PFSK-1 (cell line): ENCODE data around the gene ATP5F1A.

Experiments used
- FOXP2 ChIP-seq: optimal IDR thresholded peaks from 2 replicates; pipeline ENCODE3; 2011; ENCODE audit warnings: borderline replicate concordance, control low read depth, inconsistent platforms; ENCODE audit not compliant: insufficient read depth; ENCODE audit errors: extremely low read length, extremely low read depth
- POLR2AphosphoS5 ChIP-seq: IDR thresholded peaks from 2 replicates; pipeline ENCODE4 v1.6.1; 2012; ENCODE audit warnings: low read depth, mild to moderate bottlenecking, control low read depth, low read length, moderate library complexity
- SIN3A ChIP-seq: IDR thresholded peaks from 2 replicates; pipeline ENCODE4 v1.6.1; 2012; ENCODE audit warnings: mild to moderate bottlenecking, low read length, moderate library complexity, borderline replicate concordance; ENCODE audit not compliant: insufficient read depth
- TAF1 ChIP-seq: IDR thresholded peaks from 2 replicates; pipeline ENCODE4 v1.6.1; 2012; ENCODE audit warnings: low read length, control low read depth, borderline replicate concordance; ENCODE audit not compliant: insufficient read depth
- TF ChIP-seq, protein P1 (sequence below), 2 experiments: IDR thresholded peaks; 2 replicates each; pipeline versions ENCODE4 v1.6.1 to v1.8.0; 2011 to 2012; ENCODE audit warnings: low read depth in 2 of 2, low read length in 2 of 2, control low read depth in 1 of 2, inconsistent platforms in 1 of 2, mild to moderate bottlenecking in 1 of 2, moderate library complexity in 1 of 2; ENCODE audit not compliant: insufficient read depth in 1 of 2

ATP5F1A gene

DNA sequence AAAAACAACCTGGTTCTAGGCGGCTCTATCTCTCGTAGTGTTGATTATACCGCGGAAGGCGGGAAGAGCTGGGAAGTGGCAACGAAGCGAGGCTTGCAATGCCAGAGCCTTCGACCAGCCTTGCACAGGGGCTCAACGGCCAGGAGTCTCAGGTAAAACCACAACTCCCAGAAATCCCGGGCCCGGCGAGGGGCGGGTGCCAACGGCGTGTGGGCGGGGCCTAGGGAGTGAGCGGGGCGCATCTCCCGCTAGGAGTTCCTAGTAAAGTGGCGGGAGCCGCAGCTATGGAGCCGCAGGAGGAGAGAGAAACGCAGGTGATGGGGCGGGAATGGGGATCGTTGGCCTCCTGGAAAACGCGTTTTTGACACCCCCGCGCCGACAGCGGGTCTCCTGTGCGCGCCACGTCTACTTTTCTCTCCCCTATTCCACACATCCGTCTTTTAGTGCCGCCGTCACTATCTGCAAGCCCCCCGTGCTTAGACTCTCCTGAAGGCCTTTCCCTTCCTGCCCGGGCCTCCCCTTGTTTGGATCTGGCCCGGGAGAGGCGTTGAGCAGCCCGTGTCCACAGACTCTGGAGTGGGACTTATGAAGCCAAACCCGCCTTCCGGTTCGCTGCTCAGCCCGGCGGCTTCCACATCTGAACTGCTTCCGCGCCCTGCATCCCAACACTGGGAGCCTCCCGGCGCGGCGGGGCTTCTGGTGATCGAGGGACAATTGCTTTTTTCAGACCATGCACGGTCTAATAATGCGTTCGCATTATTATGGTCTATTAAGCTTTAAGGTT lies 6.2 kb upstream of the ATP5F1A start, which contains the start of gene HAUS1:
HAUS1 (plus strand) TSS at position 258 of the 784 bp plus-strand sequence; CDS start at position 285, 27 bp downstream.
- TF ChIP-seq, protein P1, sequence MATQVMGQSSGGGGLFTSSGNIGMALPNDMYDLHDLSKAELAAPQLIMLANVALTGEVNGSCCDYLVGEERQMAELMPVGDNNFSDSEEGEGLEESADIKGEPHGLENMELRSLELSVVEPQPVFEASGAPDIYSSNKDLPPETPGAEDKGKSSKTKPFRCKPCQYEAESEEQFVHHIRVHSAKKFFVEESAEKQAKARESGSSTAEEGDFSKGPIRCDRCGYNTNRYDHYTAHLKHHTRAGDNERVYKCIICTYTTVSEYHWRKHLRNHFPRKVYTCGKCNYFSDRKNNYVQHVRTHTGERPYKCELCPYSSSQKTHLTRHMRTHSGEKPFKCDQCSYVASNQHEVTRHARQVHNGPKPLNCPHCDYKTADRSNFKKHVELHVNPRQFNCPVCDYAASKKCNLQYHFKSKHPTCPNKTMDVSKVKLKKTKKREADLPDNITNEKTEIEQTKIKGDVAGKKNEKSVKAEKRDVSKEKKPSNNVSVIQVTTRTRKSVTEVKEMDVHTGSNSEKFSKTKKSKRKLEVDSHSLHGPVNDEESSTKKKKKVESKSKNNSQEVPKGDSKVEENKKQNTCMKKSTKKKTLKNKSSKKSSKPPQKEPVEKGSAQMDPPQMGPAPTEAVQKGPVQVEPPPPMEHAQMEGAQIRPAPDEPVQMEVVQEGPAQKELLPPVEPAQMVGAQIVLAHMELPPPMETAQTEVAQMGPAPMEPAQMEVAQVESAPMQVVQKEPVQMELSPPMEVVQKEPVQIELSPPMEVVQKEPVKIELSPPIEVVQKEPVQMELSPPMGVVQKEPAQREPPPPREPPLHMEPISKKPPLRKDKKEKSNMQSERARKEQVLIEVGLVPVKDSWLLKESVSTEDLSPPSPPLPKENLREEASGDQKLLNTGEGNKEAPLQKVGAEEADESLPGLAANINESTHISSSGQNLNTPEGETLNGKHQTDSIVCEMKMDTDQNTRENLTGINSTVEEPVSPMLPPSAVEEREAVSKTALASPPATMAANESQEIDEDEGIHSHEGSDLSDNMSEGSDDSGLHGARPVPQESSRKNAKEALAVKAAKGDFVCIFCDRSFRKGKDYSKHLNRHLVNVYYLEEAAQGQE (IDR thresholded peaks at IDR 0.05; ENCODE audit: insufficient read depth in 1 of 2, low read depth in 2 of 2, low read length in 2 of 2) = peak in 1 of 2 experiments; percentile 48; a peak in 1 of 4 replicates
- TF ChIP-seq TAF1 (peak; percentile 81), FOXP2 (no peak), POLR2AphosphoS5 (peak; percentile 95), SIN3A (peak; percentile 39; the same call in 1 of the 2 replicates)

DNA sequence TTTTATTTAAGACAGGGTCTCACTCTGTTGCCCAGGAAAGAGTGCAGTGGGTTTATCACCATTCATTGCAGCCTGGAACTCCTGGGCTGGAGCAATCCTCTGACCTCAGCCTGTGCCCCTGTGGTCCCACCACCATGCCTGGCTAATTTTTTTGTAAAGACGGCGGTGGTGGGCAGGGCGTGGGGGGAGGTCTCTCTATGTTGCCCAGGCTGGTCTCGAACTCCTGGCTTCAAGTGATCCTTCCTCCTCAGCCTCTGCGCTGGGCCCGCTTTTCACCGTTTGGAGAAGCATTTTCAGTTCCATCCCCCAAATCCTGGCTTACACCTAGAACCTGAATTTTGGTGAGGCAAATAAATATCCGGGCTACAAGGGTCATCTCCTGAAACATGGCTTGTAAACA lies 1.4 kb upstream of the ATP5F1A start:
- TF ChIP-seq SIN3A (no peak), FOXP2 (no peak), POLR2AphosphoS5 (no peak), TAF1 (no peak)
- TF ChIP-seq, protein P1 (IDR thresholded peaks at IDR 0.05; ENCODE audit: insufficient read depth in 1 of 2, low read depth in 2 of 2, low read length in 2 of 2) = no peak

DNA sequence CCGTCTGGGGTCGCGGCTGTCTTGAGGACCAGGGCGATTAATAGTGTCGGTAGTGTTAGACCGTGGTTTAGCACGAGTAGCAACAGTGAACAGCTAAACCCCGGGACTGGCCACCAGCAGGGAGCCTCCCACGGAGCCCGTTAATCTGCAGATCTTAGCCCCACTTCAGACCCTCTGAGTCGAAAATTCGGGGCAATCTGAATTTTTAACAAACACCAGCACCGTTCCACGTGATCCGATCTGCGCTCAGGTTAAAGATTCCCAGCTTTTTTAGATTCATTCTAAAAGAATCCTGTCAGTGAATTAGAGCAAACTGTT lies 479 bp upstream of the ATP5F1A start:
- TF ChIP-seq SIN3A (no peak), TAF1 (no peak), FOXP2 (no peak), POLR2AphosphoS5 (no peak)
- TF ChIP-seq, protein P1 (IDR thresholded peaks at IDR 0.05; ENCODE audit: insufficient read depth in 1 of 2, low read depth in 2 of 2, low read length in 2 of 2) = no peak

GRCh38 chr18:46097431-46097800 lies 680 bp downstream of the ATP5F1A start:
- TF ChIP-seq SIN3A (no peak), FOXP2 (no peak), POLR2AphosphoS5 (no peak), TAF1 (no peak)
- TF ChIP-seq, protein P1 (IDR thresholded peaks at IDR 0.05; ENCODE audit: insufficient read depth in 1 of 2, low read depth in 2 of 2, low read length in 2 of 2) = no peak
